Measurements from ENCODE around the gene CAMK2N1. TPM values are rescaled to one million over a fixed set of nuclear protein-coding genes. Genes with fewer than 3 reads are reported as not detected.
A peak's percentile ranks its signal among the peaks of the same experiment; 100 is the strongest.
"Not testable (repeated sequence)": the region's sequence is repeated elsewhere in the genome, so short reads cannot be mapped to it uniquely, and the experiment has no call there.

CAMK2N1 gene
- under 1 TPM; 0.29 to 0.44 TPM for total RNA-seq

DNA sequence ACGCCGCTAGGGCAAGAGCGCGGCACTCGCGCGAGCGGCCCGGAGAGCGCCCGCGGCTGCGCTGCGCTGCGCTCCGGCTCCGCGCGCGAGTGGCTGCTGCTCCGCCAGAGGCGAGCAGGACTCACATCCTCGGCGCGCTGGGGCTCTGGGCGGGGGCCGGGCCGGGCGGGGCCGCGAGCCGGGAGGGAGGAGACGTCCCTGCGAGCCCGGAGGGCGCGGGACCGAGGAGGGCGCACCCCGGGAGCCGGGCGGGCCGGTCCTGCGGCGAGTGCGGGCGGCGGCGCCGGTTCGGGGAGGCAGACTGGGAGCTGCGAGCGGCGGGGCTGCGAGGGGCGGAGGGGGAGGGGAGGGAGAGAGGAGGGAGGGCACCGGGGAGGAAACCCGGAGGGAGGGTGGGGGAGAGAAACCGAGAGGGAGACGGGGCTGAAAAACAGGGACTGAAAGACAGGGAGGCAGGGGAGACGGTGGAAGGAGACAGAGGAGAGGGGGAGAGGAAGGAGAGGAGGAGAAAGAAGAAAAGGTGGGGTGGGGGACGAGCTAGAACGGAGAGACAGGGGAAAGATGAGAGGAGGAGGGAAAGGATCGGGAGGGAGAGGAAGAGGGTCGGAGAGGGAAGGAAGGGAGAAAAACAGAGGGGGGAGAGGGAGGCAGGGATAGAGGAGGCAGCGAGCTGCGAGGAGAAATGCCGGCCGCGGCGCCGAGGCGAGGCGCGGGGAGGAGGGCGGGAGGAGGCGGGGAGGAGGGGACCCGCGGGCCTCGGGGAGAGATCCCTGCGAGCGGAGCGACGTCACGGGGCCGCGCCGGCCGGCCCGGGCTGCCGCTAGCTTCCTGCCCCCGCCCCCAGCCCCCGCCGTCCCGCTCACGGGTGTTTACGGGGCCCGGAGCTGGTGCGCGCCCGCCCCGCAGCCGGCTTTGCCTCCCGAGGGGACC lies at the start of gene CAMK2N1:
CAMK2N1 (minus strand) TSS at position 684 of the 930 bp plus-strand sequence. CDS start 831 bp downstream, outside the sequence.
- ATAC-seq (peak; percentile 68), DNase-seq (peak; percentile 57)
- POLR2A ChIA-PET = no interaction called here
- peak within 1 kb of the TSS; percentile 34 for H3K27ac Mint-ChIP-seq
- peaks cover 2% of the 10 kb centered on the region for H3K36me3 Mint-ChIP-seq (ENCODE audit: low read depth)
- H3K27me3 Mint-ChIP-seq (ENCODE audit: low read depth) = peaks cover 68% of the 10 kb centered on the region
- no peaks in the 10 kb centered on the region for H3K9me3 Mint-ChIP-seq (ENCODE audit: insufficient read depth)
- peak within 1 kb of the TSS; percentile 67 for H3K4me3 Mint-ChIP-seq
- H3K4me1 Mint-ChIP-seq (ENCODE audit: low read depth) = peaks cover 12% of the 10 kb centered on the region
- CTCF ChIA-PET = no interaction called here

DNA sequence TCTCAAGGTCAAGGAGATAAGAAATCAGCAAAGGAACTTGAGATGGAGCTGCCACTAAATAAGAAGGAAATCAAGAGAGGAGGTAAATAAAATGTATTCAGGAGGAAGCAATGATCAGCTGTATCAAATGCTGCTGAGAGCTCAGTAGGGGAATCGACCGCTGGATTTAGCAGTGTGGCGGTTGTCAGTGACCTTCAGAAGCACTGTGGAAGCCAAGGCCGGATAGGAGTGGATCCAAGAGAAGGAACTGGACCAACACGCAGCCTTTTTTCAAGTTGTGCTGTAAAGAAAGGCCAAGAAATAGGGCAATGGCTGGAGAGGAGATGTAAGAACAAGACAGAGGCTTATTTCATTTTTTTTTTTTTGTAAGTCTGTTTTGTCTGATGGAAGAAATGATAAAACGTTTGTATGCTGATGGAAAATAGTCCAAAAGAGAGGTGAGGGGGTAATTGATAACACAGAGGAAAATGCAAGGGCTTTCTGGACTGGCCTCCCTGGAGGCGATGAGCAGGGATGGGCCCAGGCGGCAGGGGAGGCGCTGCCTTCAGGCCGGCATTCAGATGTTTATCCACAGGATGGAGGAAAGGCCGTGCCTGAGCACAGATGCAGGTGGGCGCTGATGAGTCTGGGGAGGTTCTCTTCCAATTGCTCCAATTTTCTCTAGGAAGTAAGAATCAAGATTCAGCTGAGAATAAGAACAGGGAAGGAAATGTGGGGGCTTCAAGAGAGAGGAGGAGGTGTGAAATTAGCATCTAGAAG lies 48.8 kb upstream of the CAMK2N1 start:
- ATAC-seq (no peak), DNase-seq (no peak)
- Mint-ChIP-seq H3K9me3 (ENCODE audit: insufficient read depth) (no peaks in the 10 kb centered on the region), H3K4me1 (ENCODE audit: low read depth) (no peaks in the 10 kb centered on the region), H3K4me3 (no peak overlapping the region), H3K27me3 (ENCODE audit: low read depth) (peaks cover 38% of the 10 kb centered on the region), H3K27ac (no peak overlapping the region), H3K36me3 (ENCODE audit: low read depth) (no peaks in the 10 kb centered on the region)
- POLR2A ChIA-PET = no interaction called here
- CTCF ChIA-PET = interaction anchor here (1.2 kb wide), 1 partner anchor 99 kb away, joined by 3 read pairs; no protein-coding TSS in a partner anchor

DNA sequence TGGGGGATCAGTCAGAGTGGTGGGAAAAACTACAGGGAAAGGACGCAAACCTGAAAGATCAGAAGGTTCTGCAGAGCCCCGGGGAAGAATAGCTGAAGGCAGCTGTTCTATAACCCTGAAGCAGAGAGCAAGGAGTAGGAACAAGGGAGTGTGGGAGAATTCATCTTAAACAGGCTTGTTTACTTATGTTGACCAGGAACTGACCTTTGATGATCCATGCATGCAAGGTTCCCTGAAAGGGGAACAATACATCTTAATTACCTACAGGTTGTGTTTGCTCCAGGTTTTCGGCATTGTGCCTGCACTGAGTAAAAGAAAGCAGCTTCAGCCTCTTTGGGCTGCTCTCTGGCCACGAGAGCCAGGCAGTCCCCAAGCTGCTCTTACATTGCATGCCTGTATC lies 47.6 kb upstream of the CAMK2N1 start:
- POLR2A ChIA-PET = no interaction called here
- Mint-ChIP-seq H3K4me1 (ENCODE audit: low read depth) (no peaks in the 10 kb centered on the region), H3K27me3 (ENCODE audit: low read depth) (peaks cover 37% of the 10 kb centered on the region), H3K4me3 (no peak overlapping the region), H3K9me3 (ENCODE audit: insufficient read depth) (no peaks in the 10 kb centered on the region), H3K27ac (no peak overlapping the region), H3K36me3 (ENCODE audit: low read depth) (no peaks in the 10 kb centered on the region)
- DNase-seq (no peak), ATAC-seq (no peak)
- CTCF ChIA-PET = interaction anchor here (1.2 kb wide), 1 partner anchor 100 kb away, joined by 3 read pairs; no protein-coding TSS in a partner anchor

DNA sequence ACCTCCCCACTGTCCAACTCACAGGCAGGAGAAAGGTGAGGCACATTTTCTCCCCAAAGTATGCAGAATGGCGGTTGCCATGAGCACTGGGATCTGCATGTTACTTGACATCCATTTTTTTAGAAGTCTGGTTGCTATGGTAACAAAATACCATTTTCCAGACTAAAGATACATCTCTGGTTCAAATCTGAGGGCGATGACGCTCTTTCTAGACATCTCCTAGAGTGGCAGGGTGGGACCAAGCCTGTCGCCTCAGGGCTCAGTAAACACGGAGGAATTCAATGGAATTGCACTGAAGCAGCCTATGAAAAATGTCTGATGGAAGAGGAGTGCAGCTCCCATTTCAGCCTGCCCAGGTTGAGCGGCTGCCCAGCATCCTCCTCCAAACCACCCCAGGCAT lies 44.9 kb upstream of the CAMK2N1 start:
- ChIA-PET POLR2A (no interaction called here), CTCF (no interaction called here)
- ATAC-seq = no peak
- Mint-ChIP-seq H3K36me3 (ENCODE audit: low read depth) (no peaks in the 10 kb centered on the region), H3K27me3 (ENCODE audit: low read depth) (peaks cover 44% of the 10 kb centered on the region), H3K27ac (no peak overlapping the region), H3K4me3 (no peak overlapping the region), H3K4me1 (ENCODE audit: low read depth) (no peaks in the 10 kb centered on the region), H3K9me3 (ENCODE audit: insufficient read depth) (no peaks in the 10 kb centered on the region)
- no peak for DNase-seq

DNA sequence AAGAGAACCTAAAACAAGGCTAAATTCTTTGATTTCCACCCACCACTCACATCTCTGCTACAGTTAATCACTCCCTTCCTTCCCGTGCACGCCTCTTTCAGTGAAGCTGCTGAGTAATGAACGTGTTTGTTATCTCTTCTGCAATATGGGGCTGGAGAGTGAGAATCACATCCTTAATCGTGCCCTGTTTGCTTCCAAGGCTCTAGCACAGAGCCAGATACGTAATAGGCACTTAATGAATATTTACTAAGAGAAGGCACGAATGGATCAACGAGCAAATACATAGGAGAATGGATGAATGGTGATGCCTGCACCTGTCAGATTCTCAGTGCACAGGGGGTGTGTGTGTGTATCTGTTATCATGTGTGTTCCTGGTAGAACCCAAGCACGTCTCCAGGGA lies 44.3 kb upstream of the CAMK2N1 start:
- Mint-ChIP-seq H3K9me3 (ENCODE audit: insufficient read depth) (no peaks in the 10 kb centered on the region), H3K36me3 (ENCODE audit: low read depth) (no peaks in the 10 kb centered on the region), H3K4me3 (no peak overlapping the region), H3K27ac (no peak overlapping the region), H3K27me3 (ENCODE audit: low read depth) (peaks cover 44% of the 10 kb centered on the region), H3K4me1 (ENCODE audit: low read depth) (no peaks in the 10 kb centered on the region)
- ChIA-PET CTCF (no interaction called here), POLR2A (no interaction called here)
- DNase-seq (no peak), ATAC-seq (no peak)

DNA sequence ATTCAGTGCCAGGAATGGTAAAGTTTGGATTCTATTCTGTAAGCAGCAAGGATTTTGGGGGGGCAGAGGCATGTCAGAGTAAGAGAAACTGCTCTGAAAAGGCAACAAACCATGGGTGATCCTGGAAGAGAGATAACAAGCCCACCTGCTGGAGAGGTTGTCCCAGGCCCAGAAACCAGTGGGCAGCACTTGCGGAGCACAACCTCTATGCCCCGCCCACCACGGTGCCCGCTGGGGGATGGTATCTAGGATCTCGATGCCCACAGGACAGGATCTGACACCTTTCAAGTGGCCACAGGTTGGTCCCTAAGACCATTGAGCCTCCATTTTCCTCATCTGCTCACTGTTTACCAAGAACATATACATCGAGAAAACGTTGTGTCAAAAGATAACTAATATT lies 42.2 kb upstream of the CAMK2N1 start:
- peaks cover 38% of the 10 kb centered on the region for H3K27me3 Mint-ChIP-seq (ENCODE audit: low read depth)
- POLR2A ChIA-PET = no interaction called here

DNA sequence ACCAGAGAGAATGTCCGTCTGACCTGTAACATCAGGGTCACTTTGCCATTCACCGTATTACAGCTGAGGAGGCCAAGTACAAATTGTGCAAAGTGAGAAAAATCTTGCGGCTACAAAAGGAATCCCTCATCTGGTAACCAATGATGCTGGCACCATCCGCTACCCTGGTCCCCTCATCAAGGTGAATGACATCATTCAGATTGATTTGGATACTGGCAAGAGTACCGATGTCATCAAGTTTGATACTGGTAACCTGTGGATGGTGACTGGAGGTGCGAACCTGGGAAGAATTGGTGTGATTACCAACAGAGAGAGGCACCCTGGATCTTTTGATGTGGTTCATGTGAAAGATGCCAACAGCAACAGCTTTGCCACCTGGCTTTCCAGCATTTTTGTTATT lies 40.3 kb upstream of the CAMK2N1 start:
- Mint-ChIP-seq H3K4me1 (ENCODE audit: low read depth) (no peaks in the 10 kb centered on the region), H3K36me3 (ENCODE audit: low read depth) (no peaks in the 10 kb centered on the region), H3K27ac (no peak overlapping the region), H3K9me3 (ENCODE audit: insufficient read depth) (no peaks in the 10 kb centered on the region), H3K27me3 (ENCODE audit: low read depth) (peaks cover 34% of the 10 kb centered on the region), H3K4me3 (no peak overlapping the region)
- no peak for ATAC-seq
- ChIA-PET CTCF (interaction anchor here (1.8 to 1.9 kb wide), 2 partner anchors 107 to 112 kb away, joined by 5 to 10 read pairs; partner anchors contain the start of gene PINK1), POLR2A (no interaction called here)
- no peak for DNase-seq

More for the DNA sequence above, 42.2 kb upstream of the CAMK2N1 start:
- H3K27ac Mint-ChIP-seq = no peak overlapping the region
- no peaks in the 10 kb centered on the region for H3K9me3 Mint-ChIP-seq (ENCODE audit: insufficient read depth)
- H3K36me3 Mint-ChIP-seq (ENCODE audit: low read depth) = no peaks in the 10 kb centered on the region
- DNase-seq (no peak), ATAC-seq (no peak)
- no peak overlapping the region for H3K4me3 Mint-ChIP-seq
- CTCF ChIA-PET = no interaction called here
- no peaks in the 10 kb centered on the region for H3K4me1 Mint-ChIP-seq (ENCODE audit: low read depth)

DNA sequence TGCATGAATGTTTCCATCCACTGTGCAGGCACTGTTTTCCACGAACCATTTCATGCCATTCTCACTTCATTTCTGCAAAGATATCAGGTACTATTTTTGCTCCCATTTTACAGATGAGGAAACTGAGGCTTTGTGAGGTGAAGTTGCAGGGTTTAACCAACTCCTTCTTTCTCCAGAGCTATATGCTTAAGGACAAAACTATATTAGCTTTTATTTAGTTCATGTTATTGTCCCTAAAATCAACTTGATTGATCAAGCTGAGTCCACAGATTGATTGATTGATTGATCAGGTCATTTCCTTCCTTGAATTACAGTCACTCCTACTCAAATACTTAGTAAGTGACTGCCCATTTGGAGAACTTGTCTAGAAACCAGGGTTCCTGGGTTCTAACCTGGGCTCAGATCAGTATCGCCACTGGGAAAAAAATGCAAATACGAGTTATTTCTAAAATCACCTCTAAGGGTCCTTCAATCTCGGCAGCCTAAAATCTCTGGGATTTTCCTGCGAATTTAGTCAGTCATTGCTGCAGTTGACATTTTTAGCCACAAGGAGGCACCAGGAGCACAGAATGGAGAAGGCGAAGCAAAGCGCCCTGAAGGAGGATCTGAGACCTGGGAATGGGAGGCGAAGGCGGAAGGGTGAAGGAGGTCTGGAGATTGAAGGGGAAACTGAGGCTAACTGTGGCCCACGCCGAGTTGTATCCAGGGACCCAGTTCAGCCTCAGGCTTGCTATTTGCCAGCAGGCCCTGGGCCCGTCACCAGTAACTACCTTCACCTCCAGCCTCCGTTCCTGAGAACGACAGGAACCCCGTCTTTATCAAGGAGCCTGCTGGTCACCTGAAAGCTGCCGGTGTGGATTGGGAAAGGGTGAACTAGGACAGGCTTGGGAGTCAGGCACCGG lies 36.2 kb upstream of the CAMK2N1 start:
- no peak overlapping the region for H3K4me3 Mint-ChIP-seq
- peaks cover 14% of the 10 kb centered on the region for H3K27me3 Mint-ChIP-seq (ENCODE audit: low read depth)
- H3K4me1 Mint-ChIP-seq (ENCODE audit: low read depth) = no peaks in the 10 kb centered on the region
- H3K36me3 Mint-ChIP-seq (ENCODE audit: low read depth) = no peaks in the 10 kb centered on the region
- H3K27ac Mint-ChIP-seq = no peak overlapping the region
- CTCF ChIA-PET = interaction anchor here (0.6 to 1.7 kb wide), 11 partner anchors 9 to 807 kb away, joined by 3 to 9 read pairs (median 4); no protein-coding TSS in a partner anchor
- no peaks in the 10 kb centered on the region for H3K9me3 Mint-ChIP-seq (ENCODE audit: insufficient read depth)
- ATAC-seq (peak; percentile 36), DNase-seq (peak; percentile 73)
- POLR2A ChIA-PET = no interaction called here

DNA sequence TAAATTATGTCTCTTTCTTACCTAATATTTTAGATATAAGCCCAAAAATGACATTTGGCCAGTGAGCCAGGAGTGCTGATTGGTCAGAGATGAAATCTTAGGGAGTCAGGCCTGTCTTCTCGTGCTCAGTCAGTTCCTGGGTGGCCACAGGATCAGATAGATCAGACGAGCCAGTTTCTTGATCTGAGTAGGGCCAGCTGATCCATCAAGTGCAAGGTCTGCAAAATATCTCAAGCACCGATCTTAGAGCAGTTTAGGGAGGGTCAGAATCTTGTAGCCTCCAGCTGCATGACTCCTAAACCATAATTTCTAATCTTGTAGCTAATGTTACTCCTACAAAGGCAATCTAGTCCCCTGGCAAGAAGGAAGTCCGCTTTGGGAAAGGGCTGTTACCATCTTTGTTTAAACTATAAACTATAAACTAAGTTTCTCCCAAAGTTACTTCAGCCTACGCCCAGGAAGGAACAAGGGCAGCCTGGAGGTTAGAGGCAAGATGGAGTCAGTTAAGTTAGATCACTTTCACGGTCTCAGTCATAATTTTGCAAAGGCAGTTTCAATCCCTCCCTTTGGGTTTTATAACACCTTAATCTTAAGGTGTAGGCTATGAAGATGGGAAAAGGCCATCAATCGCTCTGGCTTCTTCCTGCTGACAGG lies 33.7 kb upstream of the CAMK2N1 start:
- ATAC-seq; H3K4me3 Mint-ChIP-seq; DNase-seq; POLR2A ChIA-PET; H3K9me3 Mint-ChIP-seq (ENCODE audit: insufficient read depth); H3K4me1 Mint-ChIP-seq (ENCODE audit: low read depth); H3K36me3 Mint-ChIP-seq (ENCODE audit: low read depth); H3K27ac Mint-ChIP-seq: not testable (repeated sequence)
- CTCF ChIA-PET = interaction anchor here (1.4 kb wide), 1 partner anchor 114 kb away, joined by 4 read pairs; the partner anchor contains the start of gene PINK1
- peaks cover 10% of the 10 kb centered on the region for H3K27me3 Mint-ChIP-seq (ENCODE audit: low read depth)

DNA sequence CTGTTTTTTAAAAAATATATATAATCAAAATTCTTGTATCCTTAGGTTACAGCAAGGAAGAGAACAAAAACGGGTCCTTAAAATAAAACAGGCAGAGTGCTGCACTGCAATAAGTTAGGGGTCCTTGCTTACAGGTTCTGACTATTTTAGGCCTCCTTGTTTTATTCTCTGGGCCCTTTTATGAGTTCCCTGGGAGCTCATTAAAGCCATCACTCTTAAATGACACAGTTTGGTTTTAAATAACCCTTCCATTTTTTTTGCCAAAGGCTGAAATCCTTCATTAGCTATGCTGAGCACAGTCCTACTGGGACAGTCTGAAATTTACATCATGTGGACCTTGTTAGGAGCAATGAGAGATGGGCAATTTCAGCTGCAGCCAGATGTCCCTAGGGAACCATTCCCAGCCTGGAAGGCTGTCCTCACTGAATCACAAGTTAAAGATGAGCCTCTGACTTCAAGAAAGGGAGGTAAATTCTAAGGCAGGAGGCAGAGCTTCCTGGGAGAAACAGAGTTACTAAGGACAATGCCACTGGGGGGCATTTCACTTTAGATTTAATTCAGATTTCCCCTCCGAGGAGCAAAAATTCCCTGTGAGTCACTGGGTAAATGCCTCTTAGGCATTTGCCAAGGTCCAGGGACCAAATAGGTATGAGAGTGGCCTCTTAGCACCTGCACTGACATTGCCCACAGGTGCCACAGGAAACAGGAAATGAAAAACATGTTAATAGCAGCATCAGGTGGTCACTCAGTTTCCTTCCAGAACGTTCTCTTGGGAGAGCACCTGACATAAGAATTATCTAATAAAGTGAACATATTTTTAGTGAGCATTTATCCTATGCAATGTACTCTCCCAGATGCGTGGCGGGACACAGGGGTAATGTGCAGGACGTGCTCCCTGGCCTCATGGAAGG lies 25.8 kb upstream of the CAMK2N1 start:
- no peak overlapping the region for H3K4me3 Mint-ChIP-seq
- no peak overlapping the region for H3K27ac Mint-ChIP-seq
- no peaks in the 10 kb centered on the region for H3K36me3 Mint-ChIP-seq (ENCODE audit: low read depth)
- DNase-seq (no peak), ATAC-seq (no peak)
- peaks cover 12% of the 10 kb centered on the region for H3K4me1 Mint-ChIP-seq (ENCODE audit: low read depth)
- ChIA-PET CTCF (interaction anchor here (1.0 kb wide), 1 partner anchor 10 kb away, joined by 3 read pairs; no protein-coding TSS in a partner anchor), POLR2A (interaction anchor here (0.6 kb wide), 1 partner anchor 122 kb away, joined by 4 read pairs; no protein-coding TSS in a partner anchor)
- peaks cover 6% of the 10 kb centered on the region for H3K27me3 Mint-ChIP-seq (ENCODE audit: low read depth)
- H3K9me3 Mint-ChIP-seq (ENCODE audit: insufficient read depth) = no peaks in the 10 kb centered on the region
